Fibroblast of skin of abdomen (primary cell): ENCODE data around the gene C1orf115. TPM values are rescaled to one million over a fixed set of nuclear protein-coding genes. Genes with fewer than 3 reads are reported as not detected.
"Not testable (repeated sequence)": the region's sequence is repeated elsewhere in the genome, so short reads cannot be mapped to it uniquely, and the experiment has no call there.

Experiments
- DNase-seq: peaks from one replicate; pipeline ENCODE4 v3.0.0-alpha.2; 2013
- polyA plus RNA-seq, 2 experiments: library from polyadenylated mRNA; unstranded; fragments of 120-200 nt; gene quantifications; one replicate each; pipeline ENCODE4 v1.2.1, GENCODE V29; 2013; ENCODE audit not compliant: insufficient read length in 2 of 2

C1orf115 gene, protein sequence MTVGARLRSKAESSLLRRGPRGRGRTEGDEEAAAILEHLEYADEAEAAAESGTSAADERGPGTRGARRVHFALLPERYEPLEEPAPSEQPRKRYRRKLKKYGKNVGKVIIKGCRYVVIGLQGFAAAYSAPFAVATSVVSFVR
- 0.31 TPM for polyA plus RNA-seq (2013, experiment 1 of 2; ENCODE audit: insufficient read length)
- 0.21 TPM for polyA plus RNA-seq (2013, experiment 2 of 2; ENCODE audit: insufficient read length)

DNA sequence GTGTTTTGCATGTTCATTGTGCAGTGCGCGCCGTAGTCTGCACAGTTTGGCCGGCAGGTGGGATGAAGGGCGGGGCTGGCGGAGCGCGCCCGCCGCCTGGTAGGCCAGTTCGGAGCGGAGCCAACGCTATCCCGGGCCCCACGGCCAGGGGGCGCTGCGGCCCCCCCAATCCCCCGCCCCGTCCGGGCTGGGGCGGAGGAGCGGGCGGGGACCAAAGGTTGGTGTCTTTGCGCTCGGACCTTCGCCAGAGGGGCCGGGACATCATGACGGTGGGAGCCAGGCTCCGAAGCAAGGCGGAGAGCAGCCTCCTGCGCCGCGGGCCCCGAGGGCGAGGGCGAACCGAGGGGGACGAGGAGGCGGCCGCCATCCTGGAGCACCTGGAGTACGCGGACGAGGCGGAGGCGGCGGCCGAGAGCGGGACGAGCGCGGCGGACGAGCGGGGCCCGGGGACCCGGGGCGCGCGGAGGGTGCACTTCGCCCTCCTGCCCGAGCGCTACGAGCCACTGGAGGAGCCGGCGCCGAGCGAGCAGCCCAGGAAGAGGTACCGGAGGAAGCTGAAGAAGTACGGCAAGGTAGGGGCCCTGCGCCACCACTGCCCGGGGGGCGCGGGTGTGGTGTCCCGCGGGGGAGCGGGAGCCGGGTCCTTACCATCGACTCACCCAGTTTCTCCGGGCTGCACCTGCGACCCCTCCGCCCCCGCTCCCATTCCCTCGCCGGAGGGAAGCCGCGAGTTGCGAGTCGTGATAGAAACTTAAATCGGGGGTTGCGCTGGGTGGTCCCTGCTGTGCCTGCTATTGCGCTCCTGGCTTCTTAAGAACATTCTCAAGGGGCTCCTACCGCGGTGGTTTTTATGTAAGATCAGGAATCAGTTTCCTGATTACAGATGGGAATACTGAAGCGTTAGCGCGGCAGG, at the start of gene C1orf115:
TSS of gene C1orf115 (plus strand) at position 224 of the 913 bp plus-strand sequence. CDS start at position 264, 40 bp downstream.
- peak; percentile 28 for DNase-seq

- DNase-seq: no peak
These were observed 47.9 kb upstream of the C1orf115 start for GRCh38 chr1:220642285-220642684.

DNA sequence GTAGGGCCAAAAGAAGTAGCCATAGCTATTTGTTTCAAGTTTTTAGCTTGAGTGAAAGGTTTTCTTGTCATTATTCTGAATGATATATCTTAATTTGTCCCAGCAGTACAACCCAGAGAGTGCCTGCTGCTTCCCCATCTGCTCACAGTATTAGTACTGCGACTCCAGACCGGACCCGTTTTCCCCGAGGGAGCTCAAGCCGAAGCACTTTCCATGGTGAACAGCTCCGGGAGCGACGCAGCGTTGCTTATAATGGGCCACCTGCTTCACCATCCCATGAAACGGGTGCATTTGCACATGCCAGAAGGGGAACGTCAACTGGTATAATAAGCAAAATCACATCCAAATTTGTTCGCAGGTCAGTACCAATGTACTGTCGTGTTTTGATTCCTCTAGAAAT, 37.2 kb upstream of the C1orf115 start:
- DNase-seq: no peak

DNA sequence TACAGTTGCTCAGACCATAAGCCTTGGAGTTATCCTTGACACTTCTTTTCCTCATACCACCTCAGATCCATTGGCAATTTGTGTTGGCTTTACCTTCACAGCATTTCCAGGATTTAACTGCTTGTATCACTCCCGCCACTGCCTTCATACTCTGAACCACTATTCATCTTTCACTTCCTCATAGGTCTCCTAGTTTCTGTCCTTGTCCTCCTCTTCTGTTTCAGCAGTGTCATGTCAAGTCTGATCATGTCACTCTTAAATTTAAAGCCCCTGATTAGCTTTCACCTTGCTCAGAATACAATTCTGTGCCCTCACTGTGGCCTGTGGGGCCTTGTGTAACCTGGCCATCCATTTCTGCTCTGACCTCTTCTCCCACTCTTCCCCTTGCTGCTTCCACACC, 34.7 kb upstream of the C1orf115 start:
- no peak for DNase-seq

- no peak for DNase-seq
These were observed 34.0 kb upstream of the C1orf115 start for GRCh38 chr1:220655961-220656740.

DNA sequence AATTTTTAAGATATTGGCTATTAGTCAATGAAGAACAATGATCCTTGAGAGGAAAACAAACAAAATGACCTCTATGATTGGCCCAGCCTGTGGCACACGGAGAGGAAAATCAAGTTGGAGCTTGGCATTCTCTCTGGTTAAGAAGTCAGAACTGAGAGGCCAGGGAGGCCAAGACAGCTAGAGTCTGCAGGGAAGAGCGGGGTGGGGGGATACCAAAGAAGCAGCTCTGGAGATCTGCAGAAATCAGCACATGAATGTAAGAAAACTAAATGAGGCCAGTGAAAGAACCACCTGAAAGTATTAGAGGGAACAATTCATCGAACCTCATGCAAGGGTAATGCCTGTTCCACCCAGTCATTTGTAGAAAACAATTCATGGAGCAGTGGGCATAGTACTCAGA, 23.8 kb upstream of the C1orf115 start:
- no peak for DNase-seq

- no peak for DNase-seq
These were observed 21.2 kb upstream of the C1orf115 start for GRCh38 chr1:220669005-220669404.

- no peak for DNase-seq
These were observed 19.8 kb upstream of the C1orf115 start for GRCh38 chr1:220670365-220670764.

GRCh38 chr1:220673921-220674320, 16.2 kb upstream of the C1orf115 start:
- no peak for DNase-seq

- DNase-seq: no peak
These were observed 12.9 kb upstream of the C1orf115 start for GRCh38 chr1:220677251-220677650.

DNA sequence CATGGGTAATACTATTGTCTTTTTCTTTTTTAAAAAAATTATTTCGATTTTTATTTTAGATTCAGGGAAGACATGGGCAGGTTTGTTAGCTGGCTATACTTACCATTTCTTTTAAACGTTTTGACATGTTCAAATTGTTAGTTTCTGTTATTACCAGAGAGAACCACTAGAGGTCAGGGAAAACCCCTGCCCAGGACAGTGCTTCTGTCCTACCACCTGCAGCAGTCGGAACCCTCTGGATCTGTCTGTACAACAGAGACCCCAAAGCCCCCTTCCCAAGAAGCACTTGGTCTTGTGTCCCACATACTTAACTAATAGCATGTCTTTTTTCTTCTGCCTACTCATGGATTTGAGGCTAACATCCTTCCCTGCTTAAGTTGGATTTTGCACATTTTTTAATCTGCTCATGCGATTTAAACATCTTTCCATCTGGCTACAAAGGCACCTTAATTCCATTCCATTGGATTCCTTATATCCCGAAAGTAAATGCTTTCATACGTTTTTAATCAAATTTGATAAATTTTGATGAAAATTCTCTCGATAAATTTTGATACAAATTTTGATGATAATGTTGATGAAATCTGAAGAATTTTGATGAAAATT, 10.0 kb upstream of the C1orf115 start:
- DNase-seq: peak; percentile 18

GRCh38 chr1:220681220-220681880, 8.8 kb upstream of the C1orf115 start:
- no peak for DNase-seq

GRCh38 chr1:220682901-220683576, 7.1 kb upstream of the C1orf115 start:
- no peak for DNase-seq

GRCh38 chr1:220683716-220684115, 6.4 kb upstream of the C1orf115 start:
- not testable (repeated sequence) for DNase-seq

- DNase-seq: no peak
These were observed 5.3 kb upstream of the C1orf115 start for GRCh38 chr1:220684890-220685289.

- DNase-seq: no peak
These were observed 4.3 kb upstream of the C1orf115 start for GRCh38 chr1:220685879-220686278.

DNA sequence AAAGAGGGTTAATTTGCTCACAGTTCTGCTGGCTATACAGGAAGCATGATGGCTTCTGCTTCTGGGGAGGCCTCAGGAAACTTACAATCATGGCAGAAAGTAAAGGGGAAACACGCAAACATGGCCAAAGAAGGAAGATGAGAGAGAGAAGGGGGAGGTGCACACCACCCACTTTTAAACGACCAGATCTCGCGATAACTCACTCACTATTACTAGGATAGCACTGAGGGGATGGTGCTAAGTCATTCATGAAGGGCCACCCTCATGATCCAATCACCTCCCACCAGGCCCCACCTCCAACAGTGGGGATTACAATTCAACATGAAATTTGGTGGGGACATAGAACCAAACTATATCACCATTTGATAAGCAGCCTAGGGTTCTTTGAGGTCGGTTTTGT, 2.4 kb upstream of the C1orf115 start:
- DNase-seq: no peak

GRCh38 chr1:220689666-220690065, 497 bp upstream of the C1orf115 start:
- no peak for DNase-seq

DNA sequence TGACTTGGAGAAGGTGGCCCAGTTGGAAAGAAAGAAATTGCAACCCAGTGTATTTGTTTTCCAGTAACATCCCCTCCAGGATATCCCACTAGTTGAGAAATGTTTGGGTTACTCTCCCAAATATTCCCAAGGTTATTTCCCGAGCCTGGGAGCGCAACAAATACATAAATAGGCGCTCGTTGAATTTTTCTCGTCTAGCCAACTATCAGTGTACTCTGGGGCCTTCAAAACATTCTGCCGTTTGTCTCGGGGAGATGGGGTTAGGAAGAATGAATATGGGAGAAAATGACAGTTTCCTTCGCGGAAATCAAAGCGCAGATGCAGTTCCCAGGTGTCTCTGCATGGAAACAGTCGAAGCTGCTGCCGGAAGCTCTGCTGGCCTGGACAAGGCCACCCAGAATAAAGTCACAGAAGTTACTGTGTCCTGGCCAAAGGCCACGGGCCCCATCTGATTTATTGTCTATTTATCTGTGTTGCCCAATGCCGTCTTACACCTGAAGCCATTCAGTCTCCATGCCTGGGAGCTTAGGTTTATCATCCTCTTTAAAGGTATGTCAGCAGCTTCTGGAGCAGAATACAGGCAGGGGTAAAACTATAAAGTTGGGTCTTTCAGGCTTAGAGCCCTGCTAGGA, 1.0 kb downstream of the C1orf115 start:
- no peak for DNase-seq

DNA sequence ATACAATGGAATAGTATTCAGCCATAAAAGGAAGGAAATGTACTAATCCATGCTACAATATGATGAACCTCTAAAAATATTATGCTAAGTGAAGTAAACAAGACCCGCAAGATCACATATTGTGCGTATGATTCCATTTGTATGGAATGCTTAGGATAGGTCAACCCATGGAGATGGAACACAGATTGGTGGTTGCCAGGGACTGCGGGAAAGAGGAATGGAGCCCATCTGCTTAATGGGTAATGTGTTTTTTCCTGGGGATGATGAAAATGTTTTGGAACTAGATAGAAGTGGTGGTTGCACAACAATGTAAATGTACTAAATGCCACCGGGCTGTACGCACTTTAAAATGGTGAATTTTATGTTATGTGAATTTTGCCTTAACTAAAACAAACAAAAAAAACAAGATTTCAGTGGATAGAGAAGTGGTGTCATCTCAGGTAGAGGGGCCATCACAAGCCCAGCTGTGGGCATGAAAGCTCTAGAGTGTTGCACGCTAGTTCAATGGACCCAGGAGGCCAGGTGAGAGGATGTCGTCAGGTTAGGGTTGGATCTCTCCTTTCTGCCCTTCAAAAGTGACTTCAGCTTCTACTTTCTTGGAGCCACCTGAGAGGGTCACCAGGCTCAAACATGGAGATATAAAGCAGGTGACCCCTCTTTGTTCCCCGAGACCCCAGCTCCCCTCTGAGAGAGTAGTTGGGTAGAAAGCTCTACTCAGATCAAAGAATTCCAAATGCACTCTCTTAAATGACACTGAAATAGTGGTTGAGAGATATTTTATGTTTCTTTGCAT, 2.5 kb downstream of the C1orf115 start:
- DNase-seq: peak; percentile 34
